ENCODE measurements around the gene RABGAP1L.

- TF ChIP-seq POLR2A (IDR thresholded peaks at IDR 0.05; ENCODE audit: low read depth, low read length) (no peak), CTCF (conservative IDR thresholded peaks at IDR 0.05; ENCODE audit: low read depth, low read length) (no peak), MXI1 (IDR thresholded peaks at IDR 0.05; ENCODE audit: borderline replicate concordance, low read depth, low read length) (no peak), RAD21 (IDR thresholded peaks at IDR 0.05; ENCODE audit: low read length) (no peak), NFE2L2 (IDR thresholded peaks at IDR 0.05; ENCODE audit: low read depth, low read length) (no peak), RCOR1 (IDR thresholded peaks at IDR 0.05; ENCODE audit: insufficient replicate concordance, low read length) (no peak), CEBPB (IDR thresholded peaks at IDR 0.05; ENCODE audit: low read depth, low read length) (no peak), ELK1 (IDR thresholded peaks at IDR 0.05; ENCODE audit: borderline replicate concordance, low read depth, low read length) (no peak), SMC3 (IDR thresholded peaks at IDR 0.05; ENCODE audit: low read depth, low read length) (no peak), RFX5 (IDR thresholded peaks at IDR 0.05; ENCODE audit: low read depth, low read length) (no peak), FOS (IDR thresholded peaks at IDR 0.05; ENCODE audit: low read depth, low read length) (no peak)
Observed at GRCh38 chr1:174550296-174550695, 391.0 kb downstream of the RABGAP1L start.
